HepG2 (cell line): Measurements from ENCODE around the gene LHB. TPM values are rescaled to one million over a fixed set of nuclear protein-coding genes. Genes with fewer than 3 reads are reported as not detected.

Experiments
- FOXA3 ChIP-seq: IDR thresholded peaks from 2 replicates; pipeline ENCODE4 v1.6.1; 2016; ENCODE audit warnings: missing genetic modification reagents, missing compliant biosample characterization
- FOXO4 ChIP-seq: sonication (generic); formaldehyde crosslinking; conservative IDR thresholded peaks from 2 replicates; pipeline ENCODE4 v1.8.1; 2023; ENCODE audit warnings: missing genetic modification reagents
- PRDM10 ChIP-seq: sonication (generic); formaldehyde crosslinking; IDR thresholded peaks from 2 replicates; pipeline ENCODE4 v1.4.0; 2020; ENCODE audit warnings: low read depth, missing genetic modification reagents
- PRDM15 ChIP-seq: sonication (generic); formaldehyde crosslinking; IDR thresholded peaks from 2 replicates; pipeline ENCODE4 v1.4.0; 2020; ENCODE audit warnings: missing genetic modification reagents
- RAD51 ChIP-seq: fragments of 450-650 bp; IDR thresholded peaks from 2 replicates; pipeline ENCODE4 v1.6.1; 2016; ENCODE audit warnings: borderline replicate concordance
- SNAPC4 ChIP-seq: sonication (generic); formaldehyde crosslinking; IDR thresholded peaks from 2 replicates; pipeline ENCODE4 v1.4.0; 2020; ENCODE audit warnings: mild to moderate bottlenecking, missing genetic modification reagents
- TCF12 ChIP-seq, 2 experiments: fragments of 450-650 bp in 1 of 2; sonication (generic) in 1 of 2; formaldehyde crosslinking in 1 of 2; IDR thresholded peaks; 2 replicates each; pipeline versions ENCODE4 v1.6.1 to v1.8.0; 2017 to 2022; ENCODE audit warnings: antibody characterized with exemption in 1 of 2, mild to moderate bottlenecking in 1 of 2, missing genetic modification reagents in 1 of 2, moderate library complexity in 1 of 2
- ZBTB1 ChIP-seq: sonication (generic); formaldehyde crosslinking; IDR thresholded peaks from 2 replicates; pipeline ENCODE4 v1.4.0; 2020; ENCODE audit warnings: missing genetic modification reagents, borderline replicate concordance
- ZEB1 ChIP-seq: IDR thresholded peaks from 2 replicates; pipeline ENCODE4 v1.6.1; 2012; ENCODE audit warnings: mild to moderate bottlenecking, low read depth, inconsistent platforms; ENCODE audit not compliant: insufficient replicate concordance
- ZNF558 ChIP-seq: sonication (generic); formaldehyde crosslinking; IDR thresholded peaks from 2 replicates; pipeline ENCODE4 v1.9.0; 2022; ENCODE audit warnings: mild to moderate bottlenecking, missing genetic modification reagents, borderline replicate concordance
- ZNF746 ChIP-seq: sonication (generic); formaldehyde crosslinking; IDR thresholded peaks from 2 replicates; pipeline ENCODE4 v1.8.0; 2022; ENCODE audit warnings: mild to moderate bottlenecking, missing genetic modification reagents
- ZSCAN12 ChIP-seq: sonication (generic); formaldehyde crosslinking; IDR thresholded peaks from 2 replicates; pipeline ENCODE4 v1.9.0; 2021; ENCODE audit warnings: mild to moderate bottlenecking, missing genetic modification reagents
- ZSCAN9 ChIP-seq: IDR thresholded peaks from 2 replicates; pipeline ENCODE4 v1.6.1; 2016; ENCODE audit warnings: borderline replicate concordance
- polyA plus RNA-seq, 8 experiments: library from polyadenylated mRNA; depleted of rRNA in 3 of 8; stranded (reverse) in 7 of 8; unstranded in 1 of 8; fragments of >200 nt; fragmentation: Illumina TruSeq in 4 of 8; extraction: Trizol in 4 of 8; gene quantifications; 2 replicates each; pipeline versions ENCODE4 v1.2.1 to v1.2.3, GENCODE V29; 2011 to 2016; ENCODE audit warnings: low read depth in 4 of 8, missing spikeins in 1 of 8, mixed read lengths in 1 of 8; ENCODE audit not compliant: insufficient read depth in 1 of 8
- total RNA-seq, 5 experiments: library from RNA; depleted of rRNA; stranded (reverse); fragments of >200 nt; fragmentation: Illumina TruSeq; extraction: Trizol; gene quantifications; 2 replicates each; pipeline ENCODE4 v1.2.3, GENCODE V29; 2016; ENCODE audit warnings: low read depth in 1 of 5

The LHB gene
- total and polyA plus RNA-seq, 2 of the 13 experiments (the other 11 are each of a cell fraction or from before 2014, with no cell fraction given) = not detected

GRCh38 chr19:48993175-48994034 lies 23.5 kb downstream of the LHB start, which contains the start of the genes GYS1 and RUVBL2 (continued):
- TF ChIP-seq ZSCAN9 = peak; percentile 51
- TF ChIP-seq ZEB1 = no peak
- no peak for TF ChIP-seq PRDM10 (CRISPR knock-in tag)
- no peak for TF ChIP-seq ZBTB1
- TF ChIP-seq TCF12 (IDR thresholded peaks at IDR 0.05) = no peak
- TF ChIP-seq TCF12 (CRISPR knock-in tag; IDR thresholded peaks at IDR 0.05) = 0 out of 2 replicates have a peak, but pooled peaks have one; percentile 42
- no peak for TF ChIP-seq ZNF558
- TF ChIP-seq FOXA3 = peak; percentile 20
- no peak for TF ChIP-seq FOXO4 (CRISPR knock-in tag)
- TF ChIP-seq RAD51 = no peak
- TF ChIP-seq ZSCAN12 (CRISPR knock-in tag) = no peak
- peak; percentile 87; the same call in 1 of the 2 replicates for TF ChIP-seq SNAPC4
- no peak for TF ChIP-seq PRDM15
- TF ChIP-seq ZNF746 (CRISPR knock-in tag) = no peak
